GM19351 (cell line): ENCODE measurements around the gene DEPDC7.
A peak's percentile ranks its signal among the peaks of the same experiment; 100 is the strongest.

Source experiments
- ATAC-seq: cut with Tn5 transposase; IDR thresholded peaks from one replicate; pipeline ENCODE4 v1.9.1; 2021; ENCODE audit warnings: mild to moderate bottlenecking, moderate library complexity; ENCODE audit not compliant: unreplicated experiment

The DEPDC7 gene

GRCh38 chr11:33059331-33060007 lies 43.8 kb downstream of the DEPDC7 start:
- no peak for ATAC-seq

GRCh38 chr11:33060271-33060670 lies 44.6 kb downstream of the DEPDC7 start:
- no peak for ATAC-seq

- ATAC-seq, result no peak
These were observed 46.5 kb downstream of the DEPDC7 start for GRCh38 chr11:33062137-33062536.

GRCh38 chr11:33063326-33063881 lies 47.7 kb downstream of the DEPDC7 start:
- ATAC-seq, result peak; percentile 50

GRCh38 chr11:33064033-33064825 lies 48.6 kb downstream of the DEPDC7 start:
- no peak for ATAC-seq

- no peak for ATAC-seq
These were observed 49.2 kb downstream of the DEPDC7 start for GRCh38 chr11:33064866-33065265.

- peak; percentile 66 for ATAC-seq
These were observed 49.9 kb downstream of the DEPDC7 start for GRCh38 chr11:33065445-33066178.

- no peak for ATAC-seq
These were observed 51.6 kb downstream of the DEPDC7 start for GRCh38 chr11:33067294-33067693.

- ATAC-seq, result no peak
These were observed 53.1 kb downstream of the DEPDC7 start for GRCh38 chr11:33068611-33069340.

- no peak for ATAC-seq
These were observed 56.8 kb downstream of the DEPDC7 start for GRCh38 chr11:33072465-33072864.
